PC-9 (cell line): ENCODE results near the gene FOXP1.

Experiments
- CTCF ChIP-seq: fragments of 200-600 bp; sonication (generic); conservative IDR thresholded peaks from 2 replicates; pipeline ENCODE4 v1.6.1; 2017; ENCODE audit warnings: mixed run types, antibody characterized with exemption, mild to moderate bottlenecking, moderate library complexity
- EZH2 ChIP-seq: fragments of 200-600 bp; sonication (generic); IDR thresholded peaks from 2 replicates; pipeline ENCODE4 v1.8.0; 2017; ENCODE audit warnings: antibody characterized with exemption, low read depth

- TF ChIP-seq CTCF, result no peak
- TF ChIP-seq EZH2, result no peak
These were observed 332.3 kb downstream of the FOXP1 start for GRCh38 chr3:71251156-71251775.
